NCI-H524 (cell line): ENCODE results near the gene ZDHHC6.
"Not testable (repeated sequence)": the region's sequence is repeated elsewhere in the genome, so short reads cannot be mapped to it uniquely, and the experiment has no call there.

Experiments used
- DNase-seq, 2 experiments: peaks; one replicate each; lab custom pipeline; 2025; lab: John Stamatoyannopoulos, UW

The ZDHHC6 gene

GRCh38 chr10:112389271-112389822, 57.4 kb downstream of the ZDHHC6 start:
- DNase-seq, result no peak

DNA sequence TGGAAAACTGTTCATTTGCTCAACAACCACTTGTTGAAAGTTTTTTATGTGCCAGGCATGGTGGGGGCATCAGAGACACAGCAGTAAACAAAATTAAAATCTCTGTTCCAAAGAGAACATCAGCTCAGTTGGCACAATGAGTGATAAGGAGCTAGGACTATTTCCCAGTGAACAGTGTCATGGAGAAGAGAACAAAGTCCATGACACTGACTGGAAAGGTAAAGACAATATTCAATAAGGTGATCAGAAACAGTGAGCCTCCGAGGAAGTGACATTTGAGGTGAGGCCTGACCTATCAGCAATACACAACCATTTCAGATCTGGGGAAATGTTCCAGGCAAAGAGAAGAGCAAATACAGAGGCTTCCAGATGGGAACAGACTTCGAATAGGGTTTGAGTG, 58.2 kb downstream of the ZDHHC6 start:
- no peak for DNase-seq

- DNase-seq, result not testable (repeated sequence)
Observed at GRCh38 chr10:112388056-112388455, 58.7 kb downstream of the ZDHHC6 start.

- no peak for DNase-seq
Observed at GRCh38 chr10:112385201-112385600, 61.5 kb downstream of the ZDHHC6 start.

DNA sequence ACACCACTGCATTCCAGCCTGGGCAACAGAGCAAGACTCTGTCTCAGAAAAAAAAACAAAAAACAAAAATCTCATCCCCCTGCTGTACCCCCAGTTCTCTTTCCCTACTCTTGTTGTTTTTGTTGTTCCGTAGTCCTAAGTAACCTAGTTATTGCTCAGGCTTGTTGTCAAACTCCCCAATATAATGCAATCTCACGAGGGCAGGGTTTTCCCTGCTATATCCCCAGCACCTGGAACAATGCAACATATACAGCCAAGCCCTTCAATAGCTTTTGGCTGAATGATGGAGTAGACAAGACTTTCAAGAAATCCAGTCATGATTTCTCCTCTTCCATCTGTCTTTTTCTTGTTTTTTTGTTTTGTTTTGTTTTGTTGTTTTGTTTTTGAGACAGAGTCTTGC, 62.6 kb downstream of the ZDHHC6 start:
- no peak for DNase-seq

DNA sequence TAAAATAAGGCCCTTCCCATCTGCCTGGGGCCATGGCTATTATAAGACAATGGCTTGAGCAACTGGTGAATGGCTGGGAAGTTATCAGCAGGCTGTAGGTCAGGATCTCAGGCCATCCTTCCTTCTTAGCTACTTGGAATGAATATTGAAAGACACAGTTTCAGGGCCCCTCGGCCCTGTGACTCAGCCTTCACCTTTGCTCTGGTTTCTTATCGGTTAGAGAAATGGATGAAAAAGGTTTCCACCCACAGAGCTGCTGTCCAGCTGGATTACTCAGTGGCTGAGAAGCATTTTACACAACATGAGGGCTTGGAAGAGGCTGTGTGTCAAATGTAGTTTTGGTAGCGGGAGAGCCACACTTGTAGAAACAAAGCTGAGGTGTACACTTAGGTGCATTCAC, 63.4 kb downstream of the ZDHHC6 start:
- no peak for DNase-seq

DNA sequence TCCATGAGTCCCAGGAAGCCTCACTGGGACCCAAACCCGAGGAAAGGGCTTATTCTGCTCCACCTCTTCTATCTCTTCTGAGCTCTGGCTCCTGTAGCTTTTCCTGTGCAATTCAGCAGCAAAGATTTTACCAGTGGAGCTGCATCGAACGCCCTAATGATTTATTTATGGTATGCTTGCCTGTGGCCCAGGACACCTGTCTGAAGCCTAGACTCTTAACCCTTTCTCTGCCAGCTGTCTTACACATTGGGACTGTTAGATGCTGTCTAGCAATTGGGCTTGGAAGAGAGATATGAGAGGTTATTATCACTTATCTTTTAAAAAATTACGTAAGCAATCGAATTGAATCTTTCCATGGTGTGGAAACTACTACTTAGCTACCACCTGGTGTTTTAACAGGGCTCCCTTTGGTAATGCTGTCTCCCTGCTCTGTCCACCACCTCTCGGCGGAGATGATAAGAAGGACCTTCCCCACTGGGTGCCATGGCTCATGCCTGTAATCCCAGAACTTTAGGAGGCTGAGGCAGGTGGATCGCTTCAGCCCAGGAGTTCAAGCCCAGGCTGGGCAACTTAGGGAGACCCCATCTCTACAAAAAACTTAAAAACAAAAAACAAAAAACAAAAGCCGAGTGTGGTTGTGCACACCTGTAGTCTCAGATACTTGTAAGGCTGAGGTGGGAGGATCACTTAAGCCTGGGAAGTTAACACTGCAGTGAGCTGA, 64.0 kb downstream of the ZDHHC6 start:
- DNase-seq, result no peak
